H1 (cell line): ENCODE data around the gene SHISA9.

ENCODE experiments used
- CTCF ChIP-seq, 3 experiments: IDR thresholded peaks; 1 replicate in 2 of 3; 2 replicates in 1 of 3; pipeline versions ENCODE4 v1.5.1 to v1.6.1; 2011; ENCODE audit warnings: low read length in 3 of 3, mild to moderate bottlenecking in 3 of 3, inconsistent platforms in 2 of 3, low read depth in 1 of 3, moderate library complexity in 1 of 3; ENCODE audit not compliant: insufficient read depth in 1 of 3; ENCODE audit errors: control extremely low read depth in 1 of 3
- MAX ChIP-seq: IDR thresholded peaks from 2 replicates; pipeline ENCODE4 v1.6.1; 2012; ENCODE audit warnings: inconsistent platforms

GRCh38 chr16:13143551-13143950, 242.2 kb downstream of the SHISA9 start:
- no peak for TF ChIP-seq CTCF (IDR thresholded peaks at IDR 0.05; ENCODE audit: control extremely low read depth in 1 of 3, insufficient read depth in 1 of 3, low read depth in 1 of 3, low read length in 3 of 3)
- TF ChIP-seq MAX: no peak
